ENCODE results near the gene HDGFL2. TPM values are rescaled to one million over a fixed set of nuclear protein-coding genes. Genes with fewer than 3 reads are reported as not detected.

The HDGFL2 gene
- total and polyA plus RNA-seq, 10 of the 15 experiments (the other 5 are each of a cell fraction or from before 2014, with no cell fraction given) = 0.16 to 56.9 (median 25.3) TPM

- BruUV-seq (replicated peaks) = no TSS peak
- H3K27me3 ChIP-seq (replicated peaks in 1 of 2; ENCODE audit: control insufficient read depth in 2 of 2, insufficient read depth in 2 of 2, low read length in 1 of 2) = no peaks in the 10 kb centered on the region; a peak in 1 of 4 replicates
- no peak overlapping the region for H3K4me2 ChIP-seq (ENCODE audit: control insufficient read depth, insufficient read depth)
- no peaks in the 10 kb centered on the region for H4K20me1 ChIP-seq (ENCODE audit: control insufficient read depth, insufficient read depth)
- no peak for TF ChIP-seq CBX5 (IDR thresholded peaks at IDR 0.05; ENCODE audit: low read depth)
- TF ChIP-seq IKZF1 (conservative IDR thresholded peaks at IDR 0.05) = no peak
- no peak for TF ChIP-seq STAT3 (IDR thresholded peaks at IDR 0.05; ENCODE audit: low read depth, low read length)
- no peak for TF ChIP-seq CREM (IDR thresholded peaks at IDR 0.05; ENCODE audit: low read depth)
- no peak for TF ChIP-seq IRF4 (IDR thresholded peaks at IDR 0.05; ENCODE audit: low read depth, low read length)
- TF ChIP-seq SKIL (IDR thresholded peaks at IDR 0.05; ENCODE audit: low read depth, poor library complexity, severe bottlenecking) = no peak
- no peak for TF ChIP-seq PRDM15 (CRISPR knock-in tag; IDR thresholded peaks at IDR 0.05)
- TF ChIP-seq ZNF592 (IDR thresholded peaks at IDR 0.05) = no peak
- no peak for TF ChIP-seq ZSCAN29 (IDR thresholded peaks at IDR 0.05)
- TF ChIP-seq IRF3 (IDR thresholded peaks at IDR 0.05) = no peak
- SMC1A ChIA-PET (ENCODE audit: uncharacterized antibody, unreplicated experiment) = no interaction called here
- no peak overlapping the region for H2AFZ ChIP-seq (ENCODE audit: control insufficient read depth, low read depth, low read length)
- ATAC-seq = no peak
- DNase-seq (ENCODE audit: low read depth, low spot score) = no peak
- H3K9me3 ChIP-seq (replicated peaks; ENCODE audit: control insufficient read depth, insufficient read depth, low read length) = no peaks in the 10 kb centered on the region; the same call in 2 of the 3 replicates
- in situ Hi-C loops (cut with MboI) = no loop called here
- intact Hi-C loops (cut with micrococcal nuclease; ENCODE audit: unreplicated experiment) = no loop called here
- H3K4me1 ChIP-seq (ENCODE audit: control insufficient read depth, insufficient read depth, low read length) = peaks cover 2% of the 10 kb centered on the region; the same call in 1 of the 2 replicates
- CTCF ChIA-PET = interaction anchor here (0.9 to 2.2 kb wide), 3 partner anchors 8 to 102 kb away, joined by 4 to 23 read pairs (median 7); no protein-coding TSS in a partner anchor
- POLR2A ChIA-PET = no interaction called here
- no peaks in the 10 kb centered on the region for H3K36me3 ChIP-seq (ENCODE audit: control insufficient read depth in 2 of 2, insufficient read depth in 2 of 2, low read length in 1 of 2)
- RAD21 ChIA-PET (ENCODE audit: unreplicated experiment) = no interaction called here
- H3K4me3 ChIP-seq = no peak overlapping the region
- H3K79me2 ChIP-seq (ENCODE audit: control insufficient read depth, insufficient read depth, low read length) = no peaks in the 10 kb centered on the region
- H3K27ac ChIP-seq (ENCODE audit: control insufficient read depth, insufficient read depth) = no peak overlapping the region
- WGBS (ENCODE audit: insufficient coverage, insufficient replicate concordance, low lambda C conversion rate, missing lambda C conversion rate) = 54% methylated on average over 9 of the region's 9 CpGs
- H3K9ac ChIP-seq (ENCODE audit: control insufficient read depth, insufficient read depth, low read length) = no peak overlapping the region
- no peak for FAIRE-seq
Observed at GRCh38 chr19:4533835-4534424, 61.8 kb downstream of the HDGFL2 start.

Measured in GM12878 (cell line).